Transverse colon (tissue), 4 donors: ENCODE measurements around the gene SMAD6. TPM values are rescaled to one million over a fixed set of nuclear protein-coding genes. Genes with fewer than 3 reads are reported as not detected.
"Not testable (repeated sequence)": the region's sequence is repeated elsewhere in the genome, so short reads cannot be mapped to it uniquely, and the experiment has no call there.

ENCODE experiments used
- DNase-seq: peaks from one replicate; pipeline ENCODE4 v3.0.0-alpha.2; 2019
- H3K27ac ChIP-seq, 4 donors: fragments of 200-600 bp; sonication (generic); 2 replicates each; pipeline ENCODE4 v1.5.1; 2016 to 2018; ENCODE audit warnings: inconsistent platforms in 4 of 4
- H3K27me3 ChIP-seq: fragments of 200-600 bp; sonication (generic); 2 replicates; pipeline ENCODE4 v1.5.1; 2017; ENCODE audit warnings: inconsistent platforms
- H3K36me3 ChIP-seq, 4 donors: fragments of 200-600 bp; sonication (generic); 2 replicates each; pipeline ENCODE4 v1.5.1; 2017 to 2019; ENCODE audit warnings: inconsistent platforms in 4 of 4
- H3K4me1 ChIP-seq, 4 donors: fragments of 200-600 bp; sonication (generic); 2 replicates each; pipeline ENCODE4 v1.5.1; 2017 to 2020; ENCODE audit warnings: inconsistent platforms in 4 of 4
- H3K4me3 ChIP-seq, 4 donors: fragments of 200-600 bp; sonication (generic); 1 replicate in 1 of 4; 2 replicates in 3 of 4; pipeline versions ENCODE4 v1.5.1 to v1.6.1; 2017 to 2019; ENCODE audit warnings: inconsistent platforms in 4 of 4
- H3K9me3 ChIP-seq, 2 donors: fragments of 200-600 bp; sonication (generic); 2 replicates each; pipeline ENCODE4 v1.5.1; 2017 to 2019; ENCODE audit warnings: inconsistent platforms in 2 of 2
- CTCF ChIP-seq, 5 experiments: fragments of 200-600 bp in 3 of 5; fragments of 450-650 bp in 2 of 5; sonication (generic) in 3 of 5; IDR thresholded peaks; 1 replicate in 2 of 5; 2 replicates in 3 of 5; pipeline ENCODE4 v1.5.1; 2016 to 2017; ENCODE audit warnings: antibody characterized with exemption in 5 of 5, inconsistent platforms in 3 of 5, mild to moderate bottlenecking in 2 of 5, moderate library complexity in 1 of 5
- EP300 ChIP-seq: sonication (generic); formaldehyde crosslinking; IDR thresholded peaks from one replicate; pipeline ENCODE4 v1.6.1; 2017; ENCODE audit warnings: antibody characterized with exemption, low read depth
- POLR2A ChIP-seq: fragments of 450-650 bp; IDR thresholded peaks from one replicate; pipeline ENCODE4 v1.6.1; 2016; ENCODE audit warnings: antibody characterized with exemption, mild to moderate bottlenecking, moderate library complexity
- POLR2AphosphoS5 ChIP-seq, 3 donors: sonication (generic); formaldehyde crosslinking; IDR thresholded peaks; one replicate each; pipeline ENCODE4 v1.6.1; 2016; ENCODE audit warnings: antibody characterized with exemption in 3 of 3
- WGBS, 2 donors: methylation state at CpG; one replicate each; pipeline ENCODE4 v1.1.5; 2018; ENCODE audit warnings: low coverage in 1 of 2; 5-methylcytosine and 5-hydroxymethylcytosine counted together
- in situ Hi-C, 4 donors: fragments of 200-750 bp; cut with MboI; loops; one replicate each; pipeline versions ENCODE4 v1.15.0 to v1.15.1; 2017; ENCODE audit warnings: low sequenced_read_pairs in 3 of 4, low pct_ligation_motif_present in 1 of 4, low pct_unique_long_range_greater_than_20kb in 1 of 4
- intact Hi-C: fragments of 100-400 bp; cut with DNase I; formaldehyde crosslinking; loops from one replicate; pipeline ENCODE4 v1.15.1; 2023; ENCODE audit warnings: low total_unique reads
- total RNA-seq, 4 donors: library from RNA; depleted of rRNA; stranded (reverse); fragments of >200 nt; gene quantifications; one replicate each; pipeline ENCODE4 v1.1.0, GENCODE V29; 2016

The SMAD6 gene
- total RNA-seq, 4 donors from 2014 or later, result 6.7 to 214 (median 9.3) TPM

DNA sequence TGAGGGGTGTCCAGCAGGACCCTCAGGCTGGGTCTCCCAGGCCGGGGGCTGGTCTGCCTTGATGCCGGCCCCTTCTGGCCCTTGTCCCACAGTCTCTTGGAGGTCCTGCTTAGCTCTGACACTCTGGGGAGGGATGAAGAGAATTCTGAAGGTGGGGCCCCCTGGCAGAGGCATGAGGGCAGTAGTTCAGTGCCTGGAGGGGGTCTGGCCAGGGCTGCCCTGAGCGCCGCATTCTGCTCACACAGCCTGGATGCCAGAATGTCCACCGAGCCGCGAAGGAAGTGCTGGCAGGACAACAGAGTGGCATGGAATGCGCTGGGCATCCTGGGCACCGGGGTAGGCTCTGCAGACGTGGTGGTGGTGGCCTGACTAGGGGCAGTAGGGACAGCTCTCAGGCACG, 55.5 kb downstream of the SMAD6 start:
- H3K27me3 ChIP-seq, result no peaks in the 10 kb centered on the region
- H3K4me3 ChIP-seq, result no peak overlapping the region
- WGBS, 2 donors, result 86% methylated on average over 11 of the region's 11 CpGs; no CpG with 5 or more reads in 1 of the 2 donors
- H3K4me1 ChIP-seq, result peaks cover under 1 to 18% (median 10%) of the 10 kb centered on the region in 4 donors
- no peak overlapping the region for H3K27ac ChIP-seq
- no peak for DNase-seq
- in situ Hi-C loops (loop anchor here in 1 of 4 donors (25.0 kb wide), 1 partner anchor 145 kb away; no protein-coding TSS in a partner anchor), intact Hi-C loops (no loop called here)
- no peak for TF ChIP-seq CTCF (IDR thresholded peaks at IDR 0.05)
- TF ChIP-seq EP300, result no peak
- no peak for TF ChIP-seq POLR2AphosphoS5 (IDR thresholded peaks at IDR 0.05)
- no peak for TF ChIP-seq POLR2A
- no peaks in the 10 kb centered on the region for H3K9me3 ChIP-seq
- peaks cover 0 to 3% (median 0%) of the 10 kb centered on the region in 4 donors for H3K36me3 ChIP-seq

DNA sequence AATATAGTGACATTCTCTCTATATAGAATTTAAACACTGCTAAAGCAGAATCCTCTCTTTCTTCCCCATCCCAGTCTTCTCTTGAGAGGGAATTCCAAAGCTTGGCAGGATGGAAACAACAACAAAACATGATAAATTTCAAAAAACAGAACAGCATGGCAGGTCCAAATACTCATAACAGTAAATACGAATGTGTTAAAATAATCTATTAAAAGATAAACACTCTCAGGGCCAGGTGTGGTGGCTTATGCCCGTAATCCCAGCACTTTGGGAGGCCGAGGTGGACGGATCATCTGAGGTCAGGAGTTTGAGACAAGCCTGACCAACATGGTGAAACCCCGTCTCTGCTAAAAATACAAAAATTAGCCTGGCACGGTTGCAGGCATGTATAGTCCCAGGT, 56.2 kb downstream of the SMAD6 start:
- WGBS, 2 donors, result 85 to 89% methylated on average over 2 to 6 of the region's 6 CpGs

DNA sequence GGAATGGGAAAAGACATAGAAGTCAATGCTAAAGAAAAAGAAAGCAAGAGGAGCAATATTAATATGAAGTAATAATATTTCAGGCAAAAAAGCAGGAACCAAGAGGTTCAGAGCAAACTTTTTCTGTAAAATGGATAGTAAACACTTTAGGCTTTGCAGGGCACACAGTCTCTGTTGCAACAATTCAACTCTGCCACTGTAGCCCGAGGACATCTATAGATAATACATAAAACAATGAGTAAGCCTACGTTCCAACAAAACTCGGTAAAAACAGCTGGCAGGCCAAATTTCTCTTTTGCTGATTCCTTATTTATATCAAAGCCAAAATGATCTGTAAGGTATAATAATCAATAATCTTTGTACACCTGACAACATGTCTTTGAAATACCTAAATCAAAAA, 56.8 kb downstream of the SMAD6 start:
- Histone ChIP-seq H3K36me3 (peaks cover 0 to 3% (median 0%) of the 10 kb centered on the region in 4 donors), H3K4me3 (no peak overlapping the region), H3K4me1 (peaks cover 13 to 31% (median 23%) of the 10 kb centered on the region in 4 donors), H3K27ac (no peak overlapping the region), H3K9me3 (no peaks in the 10 kb centered on the region), H3K27me3 (no peaks in the 10 kb centered on the region)
- in situ Hi-C loops (loop anchor here in 1 of 4 donors (25.0 kb wide), 1 partner anchor 147 kb away; no protein-coding TSS in a partner anchor), intact Hi-C loops (no loop called here)
- no peak for DNase-seq
- WGBS, 2 donors, result 79 to 87% methylated on average over 3 of the region's 3 CpGs
- no peak for TF ChIP-seq CTCF (IDR thresholded peaks at IDR 0.05)
- TF ChIP-seq EP300, result no peak
- TF ChIP-seq POLR2A, result no peak

More for the DNA sequence above, 56.2 kb downstream of the SMAD6 start:
- H3K27ac ChIP-seq, H3K36me3 ChIP-seq, intact Hi-C loops, H3K27me3 ChIP-seq, H3K9me3 ChIP-seq, DNase-seq, H3K4me3 ChIP-seq: not testable (repeated sequence)
- in situ Hi-C loops, result loop anchor here in 1 of 4 donors (25.0 kb wide), 1 partner anchor 146 kb away; no protein-coding TSS in a partner anchor
- H3K4me1 ChIP-seq, result peaks cover 7 to 25% (median 17%) of the 10 kb centered on the region in 4 donors

DNA sequence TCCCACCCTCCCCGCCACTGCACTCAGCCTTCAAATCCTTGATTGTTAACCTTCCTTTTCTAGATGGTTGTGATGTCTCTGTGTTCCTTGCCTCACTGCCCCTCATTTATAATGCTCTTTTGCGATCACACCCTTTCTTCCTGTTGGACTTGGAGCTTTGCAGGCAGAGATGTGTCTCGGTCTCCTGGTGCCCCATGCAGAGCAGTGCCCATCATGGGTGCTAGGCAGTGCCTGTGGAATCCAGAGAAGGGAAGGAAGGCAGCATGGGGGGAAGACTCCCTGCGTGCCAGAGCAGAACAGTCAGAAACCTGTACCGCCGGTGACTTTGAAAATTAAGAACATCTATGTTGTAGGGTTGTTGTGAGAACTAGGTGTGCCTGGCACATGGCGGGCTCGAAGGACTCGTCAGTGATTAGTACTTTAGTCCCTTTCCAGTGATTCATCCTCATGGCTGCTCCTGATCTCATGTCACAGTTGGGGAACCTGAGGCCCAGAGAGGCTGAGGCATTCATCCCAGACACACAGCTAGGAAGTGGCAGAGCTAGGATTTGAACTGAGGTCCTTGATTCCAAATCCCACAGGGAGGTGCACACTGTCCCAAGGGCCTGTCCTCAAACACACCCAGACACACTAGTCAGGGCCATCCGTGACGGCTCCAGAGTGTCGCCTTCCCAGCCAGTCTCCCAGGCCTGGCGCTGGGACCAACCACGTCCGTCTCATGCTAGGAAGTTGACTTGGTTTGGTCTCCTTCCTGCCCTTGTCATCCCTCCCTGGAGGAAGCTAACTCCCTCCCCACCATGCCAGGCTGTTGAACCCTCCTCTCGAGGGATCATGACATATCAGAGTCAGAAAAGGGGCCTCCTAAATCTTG, 58.3 kb downstream of the SMAD6 start:
- Histone ChIP-seq H3K4me3 (no peak overlapping the region), H3K9me3 (no peaks in the 10 kb centered on the region), H3K36me3 (no peaks in the 10 kb centered on the region), H3K4me1 (peaks cover 20 to 43% (median 25%) of the 10 kb centered on the region in 4 donors), H3K27ac (peak overlapping the region; percentile 64 to 75 (median 71)), H3K27me3 (no peaks in the 10 kb centered on the region)
- TF ChIP-seq CTCF (IDR thresholded peaks at IDR 0.05) (no peak), EP300 (no peak), POLR2A (no peak), POLR2AphosphoS5 (IDR thresholded peaks at IDR 0.05) (no peak)
- in situ Hi-C loops, result loop anchor here in 2 of 4 donors (10.0 to 25.0 kb wide), 2 partner anchors 148 to 156 kb away; no protein-coding TSS in a partner anchor
- no peak for DNase-seq
- 80 to 88% methylated on average over 3 to 16 of the region's 16 CpGs for WGBS, 2 donors
- intact Hi-C loops, result no loop called here
